HG03175 (cell line): ENCODE measurements around the gene REC8.

Source experiments
- ATAC-seq: cut with Tn5 transposase; IDR thresholded peaks from one replicate; pipeline ENCODE4 v1.9.1; 2021; ENCODE audit warnings: mild to moderate bottlenecking, moderate library complexity; ENCODE audit not compliant: unreplicated experiment

REC8 gene

GRCh38 chr14:24137529-24138395 lies 34.1 kb upstream of the REC8 start:
- no peak for ATAC-seq

- no peak for ATAC-seq
These were observed 33.2 kb upstream of the REC8 start for GRCh38 chr14:24138396-24139271.

GRCh38 chr14:24139272-24139934 lies 32.5 kb upstream of the REC8 start:
- no peak for ATAC-seq

GRCh38 chr14:24141097-24141880 lies 30.6 kb upstream of the REC8 start, which contains the start of gene EMC9:
TSS of gene EMC9 (minus strand) at chr14:24141591. CDS start at chr14:24141304, 287 bp downstream.
- peak; percentile 89 for ATAC-seq

- no peak for ATAC-seq
These were observed 28.4 kb upstream of the REC8 start for GRCh38 chr14:24143511-24143910.

- ATAC-seq, result no peak
These were observed 27.4 kb upstream of the REC8 start for GRCh38 chr14:24144451-24144850.

- ATAC-seq, result no peak
These were observed 26.7 kb upstream of the REC8 start for GRCh38 chr14:24145219-24145618.

GRCh38 chr14:24145690-24146452 lies 26.0 kb upstream of the REC8 start:
- no peak for ATAC-seq

- ATAC-seq, result peak; percentile 61
These were observed 25.4 kb upstream of the REC8 start, which contains the start of gene PSME2 for GRCh38 chr14:24146453-24146977. TSS of gene PSME2 (minus strand) at chr14:24146610. CDS start at chr14:24146581, 29 bp downstream.

GRCh38 chr14:24146978-24147760 lies 24.7 kb upstream of the REC8 start, which contains the start of gene RNF31:
TSS of gene RNF31 (plus strand) at chr14:24147498. CDS start at chr14:24147699, 201 bp downstream.
- peak; percentile 85 for ATAC-seq

- ATAC-seq, result peak; percentile 1
These were observed 24.0 kb upstream of the REC8 start for GRCh38 chr14:24147761-24148428.

GRCh38 chr14:24149302-24149969 lies 22.4 kb upstream of the REC8 start:
- no peak for ATAC-seq

GRCh38 chr14:24150061-24150460 lies 21.8 kb upstream of the REC8 start:
- no peak for ATAC-seq

- no peak for ATAC-seq
These were observed 21.3 kb upstream of the REC8 start for GRCh38 chr14:24150567-24150966.

GRCh38 chr14:24150993-24151392 lies 20.9 kb upstream of the REC8 start:
- ATAC-seq, result no peak

GRCh38 chr14:24151404-24152080 lies 20.3 kb upstream of the REC8 start:
- ATAC-seq, result no peak

- ATAC-seq, result no peak
These were observed 16.8 kb upstream of the REC8 start for GRCh38 chr14:24155100-24155499.
